Caco-2 (cell line): ENCODE measurements around the gene TRPV3. TPM values are rescaled to one million over a fixed set of nuclear protein-coding genes. Genes with fewer than 3 reads are reported as not detected.

Experiments used
- BruUV-seq: library from RNA; stranded (reverse); fragments of 400-500 nt; replicated peaks from 2 replicates; lab custom pipeline; 2021; lab: Mats Ljungman, UMichigan
- CTCF ChIA-PET: fragments of 300-600 bp; sonication (Branson Sonifier 250); formaldehyde crosslinking; loops from one replicate; lab custom pipeline; 2022; ENCODE audit warnings: antibody characterized with exemption; lab: Charles Lee
- POLR2A ChIA-PET: fragments of 300-600 bp; sonication (Branson Sonifier 250); formaldehyde crosslinking; loops from one replicate; lab custom pipeline; 2022; ENCODE audit warnings: antibody characterized with exemption; lab: Charles Lee
- DNase-seq, 2 experiments: peaks; one replicate each; pipeline versions ENCODE4 v3.0.0 to v3.0.0-alpha.2; 2020 to 2022
- H3K27me3 ChIP-seq: replicated peaks from 2 replicates; pipeline ENCODE4 v1.6.0; 2011; ENCODE audit warnings: low read length; ENCODE audit not compliant: control insufficient read depth, insufficient read depth
- H3K36me3 ChIP-seq: 2 replicates; pipeline ENCODE4 v1.5.1; 2011; ENCODE audit warnings: low read length; ENCODE audit not compliant: control insufficient read depth, insufficient read depth
- H3K4me1 ChIP-seq: fragments of 250-450 bp; sonication (Bioruptor Pico); 2 replicates; pipeline ENCODE4 v1.5.1; 2020; ENCODE audit warnings: mild to moderate bottlenecking
- H3K4me3 ChIP-seq: 2 replicates; pipeline ENCODE4 v1.5.1; 2011; ENCODE audit warnings: low read depth, mild to moderate bottlenecking, control low read depth, low read length
- H3K9me3 ChIP-seq: fragments of 250-450 bp; sonication (Bioruptor Pico); 2 replicates; pipeline ENCODE4 v1.5.1; 2020; ENCODE audit warnings: mild to moderate bottlenecking, moderate library complexity
- H3K27ac Mint-ChIP-seq: one replicate; pipeline ENCODE4 v1.8.0; 2022; ENCODE audit warnings: mixed read lengths; ENCODE audit not compliant: unreplicated experiment
- H3K27me3 Mint-ChIP-seq: one replicate; pipeline ENCODE4 v1.8.0; 2022; ENCODE audit warnings: mixed read lengths; ENCODE audit not compliant: insufficient read depth, unreplicated experiment
- H3K36me3 Mint-ChIP-seq: one replicate; pipeline ENCODE4 v1.8.0; 2022; ENCODE audit warnings: mild to moderate bottlenecking, mixed read lengths; ENCODE audit not compliant: insufficient read depth, unreplicated experiment
- H3K4me1 Mint-ChIP-seq: one replicate; pipeline ENCODE4 v1.8.0; 2022; ENCODE audit warnings: low read depth, mixed read lengths; ENCODE audit not compliant: unreplicated experiment
- H3K4me3 Mint-ChIP-seq: one replicate; pipeline ENCODE4 v1.8.0; 2022; ENCODE audit warnings: mild to moderate bottlenecking, moderate library complexity, mixed read lengths; ENCODE audit not compliant: unreplicated experiment
- H3K9me3 Mint-ChIP-seq: one replicate; pipeline ENCODE4 v1.8.0; 2022; ENCODE audit warnings: mixed read lengths; ENCODE audit not compliant: unreplicated experiment
- CTCF ChIP-seq, 2 experiments: fragments of 200-600 bp in 1 of 2; IDR thresholded peaks; 1 replicate in 1 of 2; 2 replicates in 1 of 2; pipeline versions ENCODE4 v1.5.1 to v1.8.0; 2011 to 2022; ENCODE audit warnings: antibody characterized with exemption in 1 of 2, control low read depth in 1 of 2, inconsistent platforms in 1 of 2, low read depth in 1 of 2, low read length in 1 of 2, mild to moderate bottlenecking in 1 of 2, moderate library complexity in 1 of 2; ENCODE audit not compliant: insufficient read depth in 1 of 2, severe bottlenecking in 1 of 2, unreplicated experiment in 1 of 2
- intact Hi-C: fragments of 100-400 bp; cut with micrococcal nuclease; formaldehyde crosslinking; loops from one replicate; pipeline ENCODE4 v1.10.0; 2022; ENCODE audit not compliant: unreplicated experiment
- total RNA-seq: library from RNA; stranded (reverse); gene quantifications from 2 replicates; pipeline ENCODE4 v1.2.3, GENCODE V29; 2022

Gene TRPV3
- total RNA-seq, 1 experiment from 2014 or later: 8.4 TPM

- H3K9me3 ChIP-seq: no peaks in the 10 kb centered on the region
- no peaks in the 10 kb centered on the region for H3K36me3 Mint-ChIP-seq
- intact Hi-C loops: loop anchor here (10.0 kb wide), 1 partner anchor 60 kb away; no protein-coding TSS in a partner anchor
- POLR2A ChIA-PET: no interaction called here
- H3K27ac Mint-ChIP-seq: peak overlapping the region; percentile 54
- H3K4me1 ChIP-seq: peaks cover 41% of the 10 kb centered on the region
- H3K4me1 Mint-ChIP-seq: peaks cover 36% of the 10 kb centered on the region
- no peaks in the 10 kb centered on the region for H3K36me3 ChIP-seq
- H3K9me3 Mint-ChIP-seq: no peaks in the 10 kb centered on the region
- CTCF ChIA-PET: no interaction called here
- H3K27me3 ChIP-seq: no peaks in the 10 kb centered on the region
- no peaks in the 10 kb centered on the region for H3K27me3 Mint-ChIP-seq
- no peak for TF ChIP-seq CTCF (IDR thresholded peaks at IDR 0.05; ENCODE audit: insufficient read depth in 1 of 2, low read depth in 1 of 2, low read length in 1 of 2, severe bottlenecking in 1 of 2, unreplicated experiment in 1 of 2)
- H3K4me3 Mint-ChIP-seq: no peak overlapping the region
- no peak for DNase-seq
- H3K4me3 ChIP-seq: no peak overlapping the region
- BruUV-seq: no TSS peak
These were observed 82.3 kb downstream of the TRPV3 start for GRCh38 chr17:3475251-3475685.

GRCh38 chr17:3474212-3474611 is 83.4 kb downstream of the TRPV3 start:
- no peaks in the 10 kb centered on the region for H3K9me3 Mint-ChIP-seq
- peak overlapping the region; percentile 49 for H3K27ac Mint-ChIP-seq
- CTCF ChIA-PET: no interaction called here
- no peaks in the 10 kb centered on the region for H3K27me3 Mint-ChIP-seq
- intact Hi-C loops: loop anchor here (10.0 kb wide), 1 partner anchor 61 kb away; no protein-coding TSS in a partner anchor
- no TSS peak for BruUV-seq
- no peaks in the 10 kb centered on the region for H3K36me3 ChIP-seq
- TF ChIP-seq CTCF (IDR thresholded peaks at IDR 0.05; ENCODE audit: insufficient read depth in 1 of 2, low read depth in 1 of 2, low read length in 1 of 2, severe bottlenecking in 1 of 2, unreplicated experiment in 1 of 2): no peak
- peak in 1 of 2 experiments; percentile 47 for DNase-seq
- H3K4me1 ChIP-seq: peaks cover 37% of the 10 kb centered on the region
- no peaks in the 10 kb centered on the region for H3K9me3 ChIP-seq
- H3K4me1 Mint-ChIP-seq: peaks cover 36% of the 10 kb centered on the region
- H3K36me3 Mint-ChIP-seq: no peaks in the 10 kb centered on the region
- H3K4me3 Mint-ChIP-seq: peak overlapping the region; percentile 37
- H3K4me3 ChIP-seq: no peak overlapping the region
- H3K27me3 ChIP-seq: no peaks in the 10 kb centered on the region
- POLR2A ChIA-PET: no interaction called here

- Mint-ChIP-seq H3K9me3 (no peaks in the 10 kb centered on the region), H3K4me3 (no peak overlapping the region), H3K4me1 (peaks cover 30% of the 10 kb centered on the region), H3K27me3 (no peaks in the 10 kb centered on the region), H3K27ac (no peak overlapping the region), H3K36me3 (no peaks in the 10 kb centered on the region)
- BruUV-seq: no TSS peak
- Histone ChIP-seq H3K27me3 (no peaks in the 10 kb centered on the region), H3K9me3 (0 out of 2 replicates have a peak, but pooled peaks cover 3% of the 10 kb centered on the region), H3K4me3 (no peak overlapping the region), H3K36me3 (no peaks in the 10 kb centered on the region), H3K4me1 (peaks cover 33% of the 10 kb centered on the region)
- no peak for TF ChIP-seq CTCF (IDR thresholded peaks at IDR 0.05; ENCODE audit: insufficient read depth in 1 of 2, low read depth in 1 of 2, low read length in 1 of 2, severe bottlenecking in 1 of 2, unreplicated experiment in 1 of 2)
- intact Hi-C loops: loop anchor here (10.0 kb wide), 1 partner anchor 63 kb away; no protein-coding TSS in a partner anchor
- no peak for DNase-seq
- ChIA-PET POLR2A (no interaction called here), CTCF (no interaction called here)
These were observed 85.5 kb downstream of the TRPV3 start for GRCh38 chr17:3472137-3472536.
